Tibial artery (tissue), 4 donors: ENCODE results near the gene TRIM63.
A peak's percentile ranks its signal among the peaks of the same experiment; 100 is the strongest.

ENCODE experiments used
- DNase-seq, 2 donors: peaks; one replicate each; pipeline ENCODE4 v3.0.0-alpha.2; 2019
- H3K27ac ChIP-seq, 2 donors: fragments of 200-600 bp; sonication (generic) in 1 of 2; 1 replicate in 1 of 2; 2 replicates in 1 of 2; pipeline ENCODE4 v1.5.1; 2018 to 2019; ENCODE audit warnings: mild to moderate bottlenecking in 1 of 2
- H3K27me3 ChIP-seq, 2 donors: fragments of 200-600 bp; sonication (generic) in 1 of 2; one replicate each; pipeline versions ENCODE4 v1.5.1 to v1.6.0; 2016 to 2019
- H3K36me3 ChIP-seq, 3 donors: fragments of 200-600 bp; sonication (generic) in 2 of 3; one replicate each; pipeline ENCODE4 v1.5.1; 2016 to 2019; ENCODE audit warnings: mild to moderate bottlenecking in 2 of 3
- H3K4me1 ChIP-seq, 4 donors: fragments of 200-600 bp; sonication (generic) in 2 of 4; 1 replicate in 3 of 4; 2 replicates in 1 of 4; pipeline ENCODE4 v1.5.1; 2016 to 2019
- H3K4me3 ChIP-seq, 2 donors: fragments of 200-600 bp; sonication (generic) in 1 of 2; 1 replicate in 1 of 2; 2 replicates in 1 of 2; pipeline ENCODE4 v1.5.1; 2018 to 2019; ENCODE audit warnings: mild to moderate bottlenecking in 2 of 2
- H3K9me3 ChIP-seq, 3 donors: fragments of 200-600 bp; sonication (generic) in 1 of 3; one replicate each; pipeline ENCODE4 v1.5.1; 2016 to 2019
- CTCF ChIP-seq, 2 experiments: fragments of 200-600 bp in 1 of 2; fragments of 450-650 bp in 1 of 2; IDR thresholded peaks; one replicate each; pipeline ENCODE4 v1.5.1; 2017 to 2019; ENCODE audit warnings: antibody characterized with exemption in 2 of 2, mild to moderate bottlenecking in 1 of 2, moderate library complexity in 1 of 2
- intact Hi-C: fragments of 100-400 bp; cut with DNase I; formaldehyde crosslinking; loops from one replicate; pipeline ENCODE4 v1.15.0; 2023; ENCODE audit warnings: low total_unique reads

Gene TRIM63

GRCh38 chr1:26003756-26004155 is 63.7 kb downstream of the TRIM63 start:
- no peak overlapping the region for H3K4me3 ChIP-seq
- TF ChIP-seq CTCF (IDR thresholded peaks at IDR 0.05): no peak
- DNase-seq: no peak
- intact Hi-C loops: no loop called here
- no peak overlapping the region for H3K27ac ChIP-seq
- H3K27me3 ChIP-seq: peaks cover 0 to 20% of the 10 kb centered on the region in 2 donors
- H3K4me1 ChIP-seq: peaks cover 0 to 14% (median 1%) of the 10 kb centered on the region in 4 donors
- no peaks in the 10 kb centered on the region for H3K36me3 ChIP-seq
- no peaks in the 10 kb centered on the region for H3K9me3 ChIP-seq

DNA sequence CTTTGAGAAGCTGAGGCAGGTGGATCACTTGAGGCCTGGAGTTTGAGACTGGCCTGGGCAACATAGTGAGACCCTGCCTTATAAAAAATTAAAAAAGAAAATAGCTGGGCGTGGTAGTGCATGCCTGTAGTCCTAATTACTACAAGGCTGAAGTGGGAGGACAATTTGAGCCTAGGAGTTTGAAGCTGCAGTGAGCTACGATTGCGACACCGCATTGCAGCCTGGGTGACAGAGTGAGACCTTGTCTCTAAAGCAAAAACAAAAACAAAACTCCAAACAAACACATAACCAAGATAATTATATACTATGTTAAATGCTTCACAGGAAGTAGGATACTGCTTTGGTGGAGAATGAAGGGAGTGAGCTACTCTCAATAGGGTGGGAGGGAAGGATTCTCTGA is 64.2 kb downstream of the TRIM63 start:
- H3K9me3 ChIP-seq: no peaks in the 10 kb centered on the region
- no peak for TF ChIP-seq CTCF (IDR thresholded peaks at IDR 0.05)
- H3K27me3 ChIP-seq: peaks cover 0 to 20% of the 10 kb centered on the region in 2 donors
- no peaks in the 10 kb centered on the region for H3K36me3 ChIP-seq
- H3K27ac ChIP-seq: no peak overlapping the region
- no peak overlapping the region for H3K4me3 ChIP-seq
- intact Hi-C loops: no loop called here
- H3K4me1 ChIP-seq: peaks cover 0 to 18% (median 4%) of the 10 kb centered on the region in 4 donors
- peak in 1 of 2 donors; percentile 1 for DNase-seq
